HL-60 (cell line): ENCODE results near the gene PTPRN2.

Source experiments
- DNase-seq, 2 experiments: peaks; one replicate each; pipeline ENCODE4 v3.0.0-alpha.2; 2010 to 2020; ENCODE audit warnings: low read depth in 1 of 2, low spot score in 1 of 2
- H3K27ac ChIP-seq: fragments of 250-450 bp; sonication (Bioruptor Pico); replicated peaks from 2 replicates; pipeline ENCODE4 v1.5.1; 2020; ENCODE audit warnings: mild to moderate bottlenecking, moderate library complexity
- H3K27me3 ChIP-seq: fragments of 250-450 bp; sonication (Bioruptor Pico); 2 replicates; pipeline ENCODE4 v1.5.1; 2021; ENCODE audit warnings: mild to moderate bottlenecking, moderate library complexity; ENCODE audit not compliant: insufficient read depth, poor library complexity, severe bottlenecking
- H3K4me3 ChIP-seq: replicated peaks from 2 replicates; pipeline ENCODE4 v1.5.1; 2011; ENCODE audit warnings: mild to moderate bottlenecking, control low read depth, low read length; ENCODE audit not compliant: insufficient read depth
- CTCF ChIP-seq: IDR thresholded peaks from one replicate; pipeline ENCODE4 v1.5.1; 2011; ENCODE audit warnings: low read length, control low read depth, inconsistent platforms; ENCODE audit not compliant: insufficient read depth
- GABPA ChIP-seq: IDR thresholded peaks from 2 replicates; pipeline ENCODE4 v1.6.1; 2012; ENCODE audit warnings: low read depth
- POLR2AphosphoS5 ChIP-seq: IDR thresholded peaks from 2 replicates; pipeline ENCODE4 v1.6.1; 2012; ENCODE audit warnings: low read depth
- REST ChIP-seq: IDR thresholded peaks from 2 replicates; pipeline ENCODE4 v1.6.1; 2012; ENCODE audit warnings: low read depth; ENCODE audit not compliant: insufficient replicate concordance
- SPI1 ChIP-seq: IDR thresholded peaks from 2 replicates; pipeline ENCODE4 v1.6.1; 2012; ENCODE audit warnings: low read depth, mild to moderate bottlenecking, borderline replicate concordance

Gene PTPRN2

GRCh38 chr7:157769086-157769485 lies 818.5 kb downstream of the PTPRN2 start:
- peaks cover 6% of the 10 kb centered on the region for H3K27me3 ChIP-seq
- H3K4me3 ChIP-seq: no peak overlapping the region
- DNase-seq: no peak
- H3K27ac ChIP-seq: no peak overlapping the region
- TF ChIP-seq SPI1 (no peak), CTCF (no peak), REST (no peak), POLR2AphosphoS5 (no peak), GABPA (no peak)

GRCh38 chr7:157768198-157768597 lies 819.4 kb downstream of the PTPRN2 start:
- TF ChIP-seq GABPA (no peak), REST (no peak), POLR2AphosphoS5 (no peak), CTCF (no peak), SPI1 (no peak)
- no peak for DNase-seq
- no peak overlapping the region for H3K27ac ChIP-seq
- H3K27me3 ChIP-seq: peaks cover 6% of the 10 kb centered on the region
- no peak overlapping the region for H3K4me3 ChIP-seq

GRCh38 chr7:157767506-157768197 lies 820.0 kb downstream of the PTPRN2 start:
- TF ChIP-seq REST (no peak), GABPA (no peak), CTCF (no peak), SPI1 (no peak), POLR2AphosphoS5 (no peak)
- Histone ChIP-seq H3K27me3 (peaks cover 6% of the 10 kb centered on the region), H3K4me3 (no peak overlapping the region), H3K27ac (no peak overlapping the region)
- DNase-seq: no peak
